Measurements from ENCODE around the gene CHCHD3.
"Not testable (repeated sequence)": the region's sequence is repeated elsewhere in the genome, so short reads cannot be mapped to it uniquely, and the experiment has no call there.

Gene CHCHD3

DNA sequence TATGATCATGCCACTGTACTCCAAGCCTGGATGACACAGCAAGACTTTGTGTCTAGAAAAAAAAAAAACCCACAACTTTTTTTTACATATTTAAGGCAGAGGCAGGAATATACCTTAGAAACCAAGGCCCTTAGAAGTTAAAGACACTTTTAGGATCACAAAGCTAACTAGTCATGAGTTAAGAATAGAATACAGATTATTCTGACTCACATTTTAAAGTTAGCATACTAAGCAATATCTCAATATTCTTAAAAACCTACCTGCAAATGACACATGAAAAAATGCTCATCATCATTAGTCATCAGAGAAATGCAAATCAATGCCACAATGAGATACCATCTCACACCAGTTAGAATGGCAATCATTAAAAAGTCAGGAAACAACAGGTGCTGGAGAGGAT, 177.7 kb downstream of the CHCHD3 start:
- DNase-seq (ENCODE audit: low read depth in 2 of 2) = no peak

DNA sequence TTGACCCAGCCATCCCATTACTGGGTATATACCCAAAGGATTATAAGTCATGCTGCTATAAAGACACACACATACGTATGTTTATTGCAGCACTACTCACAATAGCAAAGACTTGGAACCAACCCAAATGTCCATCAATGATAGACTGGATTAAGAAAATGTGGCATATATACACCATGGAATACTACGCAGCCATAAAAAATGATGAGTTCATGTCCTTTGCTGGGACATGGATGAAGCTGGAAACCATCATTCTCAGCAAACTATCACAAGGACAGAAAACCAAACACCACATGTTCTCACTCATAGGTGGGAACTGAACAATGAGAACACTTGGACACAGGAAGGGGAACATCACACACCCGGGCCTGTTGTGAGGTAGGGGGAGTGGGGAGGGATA, 179.6 kb downstream of the CHCHD3 start:
- DNase-seq (ENCODE audit: low read depth in 2 of 2) = not testable (repeated sequence)

DNA sequence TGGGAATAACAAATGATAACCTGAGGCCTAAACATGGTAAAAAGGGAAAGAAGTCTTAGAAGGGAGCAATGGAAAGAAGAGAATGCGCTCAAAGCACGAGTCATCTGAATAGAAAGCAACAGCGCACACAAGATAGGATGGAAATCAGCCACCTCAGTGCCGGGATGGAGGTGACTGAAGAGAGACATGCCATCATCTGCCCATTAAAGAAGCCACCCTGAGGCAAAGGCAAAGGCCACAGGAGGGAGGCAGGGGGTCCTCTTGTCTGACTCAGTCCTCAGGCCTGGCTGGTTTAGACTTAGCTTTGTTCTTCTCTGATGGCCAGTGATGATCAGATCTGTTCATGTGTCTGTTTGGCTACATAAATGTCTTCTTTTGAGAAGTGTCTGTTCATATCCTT, 180.6 kb downstream of the CHCHD3 start:
- DNase-seq (ENCODE audit: low read depth in 2 of 2) = no peak

DNA sequence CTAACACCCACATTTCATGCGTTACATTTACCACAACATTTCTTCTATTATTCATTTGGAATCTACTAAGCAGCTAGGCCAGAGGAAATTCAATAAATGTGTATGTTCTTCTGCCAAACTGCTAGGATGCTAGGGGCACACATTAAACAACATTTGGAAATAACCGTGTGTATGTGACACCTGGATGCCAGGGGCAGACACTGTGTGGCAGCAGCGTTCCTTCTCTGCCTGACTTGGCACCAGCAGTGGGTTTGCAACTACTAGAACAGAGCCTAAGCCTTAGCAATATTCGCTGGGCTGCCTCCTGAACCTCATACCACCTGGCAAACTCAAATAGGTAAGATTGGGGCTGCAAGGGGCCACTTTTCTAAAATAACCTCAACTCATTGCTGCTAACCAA, 182.1 kb downstream of the CHCHD3 start:
- DNase-seq (ENCODE audit: low read depth in 2 of 2) = no peak

DNA sequence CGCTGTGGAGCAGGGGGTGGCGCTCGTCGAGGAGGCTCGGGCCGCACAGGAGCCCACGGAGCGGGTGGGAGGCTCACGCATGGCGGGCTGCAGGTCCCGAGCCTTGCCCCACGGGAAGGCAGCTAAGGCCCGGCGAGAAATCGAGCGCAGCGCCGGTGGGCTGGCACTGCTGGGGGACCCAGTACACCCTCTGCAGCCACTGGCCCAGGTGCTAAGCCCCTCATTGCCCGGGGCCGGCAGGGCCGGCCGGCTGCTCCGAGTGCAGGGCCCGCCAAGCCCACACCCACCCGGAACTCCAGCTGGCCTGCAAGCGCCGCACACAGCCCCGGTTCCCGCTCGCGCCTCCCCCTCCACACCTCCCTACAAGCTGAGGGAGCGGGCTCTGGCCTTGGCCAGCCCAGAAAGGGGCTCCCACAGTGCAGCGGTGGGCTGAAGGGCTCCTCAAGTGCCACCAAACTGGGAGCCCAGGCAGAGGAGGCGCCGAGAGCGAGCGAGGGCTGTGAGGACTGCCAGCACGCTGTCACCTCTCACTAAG, 183.2 kb downstream of the CHCHD3 start:
- DNase-seq (ENCODE audit: low read depth in 2 of 2) = not testable (repeated sequence)

DNA sequence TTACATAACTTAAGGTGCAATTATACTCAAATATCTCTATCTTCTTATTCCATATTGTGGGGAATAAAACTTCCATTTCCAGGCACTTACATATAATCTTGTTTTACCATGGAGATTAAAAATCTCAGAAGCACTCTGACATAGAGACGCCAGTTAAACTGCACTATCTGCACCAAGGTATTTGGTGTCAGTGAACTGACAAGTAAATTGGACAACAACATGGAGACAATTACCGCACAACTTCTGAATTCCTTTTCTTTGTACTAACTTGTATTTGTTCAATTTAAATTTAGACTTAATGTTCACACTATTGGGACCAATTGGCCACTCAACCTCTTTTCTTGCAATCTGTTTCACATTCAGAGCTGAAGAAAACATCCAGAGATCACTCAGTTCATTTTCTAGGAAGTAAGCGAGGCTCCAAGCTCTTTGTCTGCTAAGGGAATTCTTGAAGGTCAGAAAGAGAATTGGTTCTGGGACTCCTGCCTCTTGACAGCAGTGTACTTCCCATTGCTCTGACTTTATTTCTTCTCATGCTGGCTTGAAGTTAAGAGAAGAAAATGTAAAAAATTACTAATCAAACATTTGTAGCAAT, 184.7 kb downstream of the CHCHD3 start:
- DNase-seq (ENCODE audit: low read depth in 2 of 2) = no peak

DNA sequence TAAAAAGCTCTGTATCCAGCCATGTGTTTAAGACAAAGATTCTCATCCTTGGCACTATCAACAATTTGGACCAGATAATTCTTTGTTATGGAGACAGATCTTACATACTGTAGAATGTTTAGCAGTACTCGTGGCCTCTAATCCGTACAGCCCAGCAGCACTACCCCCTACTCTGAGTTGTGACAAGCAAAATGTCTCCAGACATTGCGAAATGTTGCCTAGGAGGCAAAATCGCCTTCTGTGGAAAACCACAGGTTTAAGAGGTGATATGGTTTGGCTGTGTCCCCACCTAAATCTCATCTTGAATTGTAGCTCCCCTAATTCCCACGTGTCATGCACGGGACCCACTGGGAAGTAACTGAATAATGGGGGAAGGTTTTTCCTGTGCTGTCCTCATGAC, 186.7 kb downstream of the CHCHD3 start:
- DNase-seq (ENCODE audit: low read depth in 2 of 2) = no peak

DNA sequence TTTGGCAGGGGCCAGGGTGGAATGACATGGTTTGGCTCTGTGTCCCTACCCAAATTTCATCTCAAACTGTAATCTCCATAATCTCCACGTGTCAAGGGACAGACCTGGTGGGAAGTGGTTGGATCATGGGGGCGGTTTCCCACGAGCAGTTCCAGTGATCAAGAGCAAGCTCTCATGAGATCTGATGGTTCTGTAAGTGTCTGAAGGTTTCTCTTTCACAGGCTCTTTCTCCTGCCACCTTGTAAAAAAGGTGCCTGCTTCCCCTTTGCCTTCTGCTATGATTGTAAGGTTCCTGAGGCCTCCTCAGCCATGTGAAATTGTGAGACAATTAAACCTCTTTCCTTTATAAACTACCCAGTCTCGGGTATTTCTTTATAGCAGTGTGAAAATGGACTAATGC, 188.3 kb downstream of the CHCHD3 start:
- DNase-seq (ENCODE audit: low read depth in 2 of 2) = no peak

DNA sequence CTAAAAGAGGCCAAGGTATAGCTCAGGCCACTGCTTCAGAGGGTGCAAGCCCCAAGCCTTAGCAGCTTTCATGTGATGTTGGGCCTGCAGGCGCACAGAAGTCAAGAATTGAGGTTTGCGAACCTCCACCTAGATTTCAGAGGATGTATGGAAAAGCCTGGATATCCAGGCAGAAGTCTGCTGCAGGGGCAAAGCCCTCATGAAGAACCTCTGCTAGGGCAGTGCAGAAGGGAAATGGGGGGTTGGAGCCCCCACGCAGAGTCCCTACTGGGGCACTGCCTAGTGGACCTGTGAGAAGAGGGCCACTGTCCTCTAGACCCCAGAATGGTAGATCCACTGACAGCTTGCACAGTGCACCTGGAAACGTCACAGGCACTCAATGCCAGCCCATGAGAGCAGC, 189.1 kb downstream of the CHCHD3 start:
- not testable (repeated sequence) for DNase-seq (ENCODE audit: low read depth in 2 of 2)

DNA sequence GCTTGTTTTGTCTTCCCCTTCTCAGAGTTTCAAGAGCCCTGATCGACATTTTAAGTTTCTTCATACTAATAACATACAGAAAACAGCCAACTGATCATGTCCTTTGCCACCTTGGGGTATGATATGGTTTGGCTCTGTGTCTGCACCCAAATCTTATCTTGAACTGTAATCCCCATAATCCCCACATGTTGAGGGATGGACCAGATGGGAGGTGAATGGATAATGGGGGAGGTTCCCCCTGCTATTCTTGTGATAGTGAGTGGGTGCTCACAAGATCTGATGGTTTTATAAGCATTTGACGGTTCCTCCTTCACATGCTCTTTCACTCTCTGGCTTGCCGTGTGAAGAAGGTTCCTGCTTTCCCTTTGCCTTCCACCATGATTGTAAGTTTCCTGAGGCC, 190.3 kb downstream of the CHCHD3 start:
- no peak for DNase-seq (ENCODE audit: low read depth in 2 of 2)

DNA sequence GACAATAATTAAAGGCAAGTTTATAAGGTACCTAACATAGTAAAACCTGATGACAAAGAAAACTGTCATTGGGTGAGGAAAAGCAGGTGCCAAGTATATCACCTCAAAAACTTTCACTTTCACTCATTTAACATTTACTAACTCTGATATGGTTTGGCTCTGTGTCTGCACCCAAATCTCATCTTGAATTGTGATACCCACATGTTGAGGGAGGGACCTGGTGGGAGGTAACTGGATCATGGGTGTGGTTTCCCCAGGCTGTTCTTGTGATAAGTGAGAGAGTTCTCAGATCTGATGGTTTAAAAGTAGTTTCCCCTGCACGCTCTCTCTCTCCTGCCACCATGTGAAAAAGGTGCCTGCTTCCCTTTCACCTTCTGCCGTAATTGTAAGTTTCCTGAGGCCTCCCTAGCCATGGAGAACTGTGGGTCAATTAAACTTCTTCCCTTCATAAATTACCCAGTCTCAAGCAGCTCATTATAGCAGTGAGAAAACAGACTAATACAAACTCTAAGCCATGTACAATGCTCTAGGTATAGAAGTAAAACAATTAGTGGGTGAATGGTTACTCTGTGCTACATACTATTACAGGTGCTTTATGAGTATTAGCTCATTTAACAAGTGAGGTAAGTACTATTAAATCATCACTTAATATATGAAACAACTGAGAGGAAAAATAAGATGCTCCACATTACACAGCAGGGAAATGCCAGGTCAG, 199.0 kb downstream of the CHCHD3 start:
- DNase-seq (ENCODE audit: low read depth in 2 of 2) = no peak

DNA sequence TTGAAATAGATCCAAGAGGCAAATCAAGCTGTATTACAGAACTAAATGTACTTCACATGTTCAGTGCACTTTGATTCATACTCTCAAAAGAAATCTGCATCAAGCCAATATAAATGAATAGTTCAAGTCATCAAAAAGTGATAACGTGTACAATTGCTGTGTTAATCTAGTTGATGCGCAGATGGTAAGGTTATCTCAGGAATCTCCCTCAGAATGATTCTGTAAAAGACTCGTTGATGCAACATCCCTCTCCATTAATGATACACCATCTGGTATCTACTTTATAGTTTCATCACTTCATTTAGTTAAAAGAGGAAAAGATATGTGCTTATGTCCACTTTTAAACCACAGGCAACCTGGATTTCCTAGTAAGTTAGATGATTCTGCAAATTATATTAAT, 200.6 kb downstream of the CHCHD3 start:
- no peak for DNase-seq (ENCODE audit: low read depth in 2 of 2)

DNA sequence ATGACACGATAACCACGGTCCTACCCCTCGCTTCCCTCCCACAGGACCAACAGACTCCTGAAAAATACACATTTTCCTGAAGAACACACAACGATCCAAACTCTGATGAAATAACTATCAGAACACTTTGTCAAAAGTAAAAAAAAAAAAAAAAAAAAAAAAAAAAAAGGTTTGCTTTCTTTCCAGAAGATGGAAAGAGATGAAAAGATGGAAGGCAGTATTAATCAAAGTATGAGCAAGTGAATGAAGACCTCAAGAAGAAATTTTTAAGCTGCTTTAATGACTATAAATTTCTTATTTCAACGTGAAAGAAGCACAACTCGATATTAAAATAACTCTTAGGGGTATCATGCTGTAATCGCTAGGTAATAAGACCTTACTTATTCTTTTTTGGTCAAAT, 202.3 kb downstream of the CHCHD3 start:
- DNase-seq (ENCODE audit: low read depth in 2 of 2) = no peak

DNA sequence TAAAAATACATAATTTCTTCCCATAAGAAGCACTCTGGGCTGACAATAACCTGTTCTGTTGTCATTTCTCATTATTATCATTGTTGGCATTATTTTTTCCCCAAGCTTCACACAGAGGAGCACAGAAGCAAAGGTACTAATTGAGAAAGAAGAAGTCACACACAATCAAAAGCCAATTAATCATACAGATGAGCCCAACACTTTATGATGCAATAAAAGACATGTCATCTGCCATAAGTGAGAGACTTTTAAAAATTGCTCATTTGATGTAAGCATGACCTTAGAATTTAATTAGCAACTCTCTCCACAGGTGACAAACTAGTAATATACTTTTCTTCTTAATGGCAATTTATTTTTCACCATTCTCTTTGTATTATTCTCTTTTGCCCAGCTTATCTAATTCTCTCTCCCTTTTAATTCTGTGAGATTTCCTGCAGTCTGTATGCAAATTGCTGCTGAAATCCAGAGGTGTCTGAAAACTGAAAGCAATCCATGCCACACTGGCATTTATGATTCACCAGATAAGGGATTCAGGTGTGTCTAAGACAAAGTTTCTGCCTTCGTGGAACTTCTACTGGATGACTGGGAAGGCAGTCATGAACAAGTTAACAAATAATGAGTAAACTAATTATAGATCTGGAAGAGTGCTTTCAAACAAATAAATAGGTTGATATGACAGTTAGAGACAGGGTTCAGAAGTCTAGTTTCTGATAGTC, 203.5 kb downstream of the CHCHD3 start:
- no peak for DNase-seq (ENCODE audit: low read depth in 2 of 2)

DNA sequence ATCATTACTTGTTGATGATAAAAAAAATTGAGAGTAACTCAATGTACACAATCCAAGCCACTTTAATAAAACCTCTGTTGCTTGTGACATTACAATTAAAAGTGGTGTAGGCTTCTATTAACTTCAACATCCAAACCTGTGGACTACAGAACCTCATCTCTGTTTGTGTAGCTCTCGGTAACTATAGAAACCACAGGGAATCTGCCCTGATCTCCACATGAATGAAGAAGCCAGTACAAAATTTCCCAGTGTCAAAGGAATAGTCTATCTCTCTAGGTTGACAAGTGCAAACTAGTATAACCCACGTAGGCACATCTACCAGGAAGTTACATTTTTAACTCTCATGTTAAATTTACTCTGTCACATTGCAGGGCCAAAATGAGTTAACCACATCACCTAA, 204.3 kb downstream of the CHCHD3 start:
- no peak for DNase-seq (ENCODE audit: low read depth in 2 of 2)

DNA sequence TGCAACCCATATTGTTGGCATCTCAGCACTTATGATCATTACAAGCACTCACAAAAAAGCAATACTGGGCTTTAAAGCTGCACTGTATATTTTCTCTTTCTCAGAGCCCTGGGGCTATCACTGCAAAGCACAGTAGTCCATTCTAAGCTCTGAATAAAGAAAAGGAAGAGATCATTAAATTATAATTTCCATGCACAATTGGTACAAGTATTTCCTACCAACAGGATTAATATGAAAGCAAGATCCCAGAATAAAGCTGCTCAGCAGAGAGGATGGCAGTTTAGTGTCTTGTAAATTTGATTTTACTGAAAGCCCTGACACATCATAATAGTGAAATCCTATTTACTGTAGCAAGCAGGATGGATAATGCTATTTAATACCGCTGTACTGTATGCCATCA, 205.3 kb downstream of the CHCHD3 start:
- no peak for DNase-seq (ENCODE audit: low read depth in 2 of 2)

DNA sequence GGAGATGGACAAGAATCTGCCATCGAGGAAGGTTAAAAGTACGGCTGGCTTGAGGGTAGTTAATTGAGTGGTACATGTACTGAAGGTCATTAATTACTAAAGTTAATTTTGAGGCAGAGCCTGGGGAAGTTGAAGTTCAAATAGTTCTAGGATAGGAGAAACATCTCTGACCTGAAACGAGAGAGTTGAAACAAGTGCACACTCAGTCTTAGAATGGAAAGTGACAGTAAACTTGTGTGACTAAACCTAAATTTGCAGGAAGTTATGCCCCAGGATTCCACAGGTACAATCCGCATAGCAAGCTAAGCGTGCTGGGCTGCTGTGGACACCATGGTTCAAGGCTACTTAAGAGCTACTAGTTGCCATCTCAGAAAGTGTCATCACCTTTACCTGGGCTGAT, 209.9 kb downstream of the CHCHD3 start:
- DNase-seq (ENCODE audit: low read depth in 2 of 2) = no peak

DNA sequence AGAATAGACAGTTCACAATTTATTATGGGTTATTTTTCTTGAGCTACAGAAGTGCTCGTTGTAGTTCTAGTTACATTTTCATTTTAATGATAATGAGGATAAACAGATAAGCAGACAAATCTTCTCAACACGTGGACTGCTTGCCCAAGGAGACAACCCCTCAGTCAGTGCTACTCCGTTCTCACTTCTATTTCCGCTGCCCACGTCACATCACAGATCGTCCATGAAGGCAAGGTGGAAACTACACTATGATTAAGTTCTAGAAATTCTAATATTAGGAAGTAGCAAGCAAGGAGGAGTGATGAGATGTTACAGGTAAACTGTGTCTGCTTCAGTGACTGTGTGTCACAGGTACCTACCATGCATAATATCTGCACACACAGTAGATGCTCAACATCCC, 210.5 kb downstream of the CHCHD3 start:
- DNase-seq (ENCODE audit: low read depth in 2 of 2) = no peak

DNA sequence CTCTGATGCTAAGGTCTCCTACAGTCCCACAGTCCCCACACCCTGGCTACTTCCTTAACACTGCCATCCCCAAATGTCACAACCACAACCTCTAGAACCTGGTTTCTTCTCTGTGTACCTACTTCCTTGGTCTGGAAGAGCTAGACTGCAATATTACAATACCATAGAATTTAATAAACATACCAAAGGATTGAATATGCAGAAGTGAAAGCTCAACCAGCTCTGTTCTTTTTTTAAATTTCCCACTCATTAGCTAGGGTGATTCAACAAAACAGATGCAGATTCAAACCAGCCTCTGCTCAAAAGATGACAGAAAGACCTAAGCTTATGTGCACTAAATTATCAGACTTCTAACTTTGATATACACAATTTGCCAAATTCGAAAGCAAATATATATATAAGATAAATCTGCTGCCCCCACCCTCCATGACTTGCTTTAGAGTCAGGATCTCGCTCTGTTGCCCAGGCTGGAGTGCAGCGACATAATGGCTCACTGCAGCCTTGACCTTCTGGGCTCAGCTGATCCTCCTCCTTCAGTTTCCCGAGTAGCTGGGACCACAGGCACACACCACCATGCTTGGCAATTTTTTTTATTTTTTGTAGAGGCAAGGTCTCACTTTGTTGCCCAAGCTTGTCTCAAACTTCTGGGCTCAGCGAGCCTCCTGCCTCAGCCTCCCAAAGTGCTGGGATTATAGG, 212.6 kb downstream of the CHCHD3 start:
- DNase-seq (ENCODE audit: low read depth in 2 of 2) = no peak

DNA sequence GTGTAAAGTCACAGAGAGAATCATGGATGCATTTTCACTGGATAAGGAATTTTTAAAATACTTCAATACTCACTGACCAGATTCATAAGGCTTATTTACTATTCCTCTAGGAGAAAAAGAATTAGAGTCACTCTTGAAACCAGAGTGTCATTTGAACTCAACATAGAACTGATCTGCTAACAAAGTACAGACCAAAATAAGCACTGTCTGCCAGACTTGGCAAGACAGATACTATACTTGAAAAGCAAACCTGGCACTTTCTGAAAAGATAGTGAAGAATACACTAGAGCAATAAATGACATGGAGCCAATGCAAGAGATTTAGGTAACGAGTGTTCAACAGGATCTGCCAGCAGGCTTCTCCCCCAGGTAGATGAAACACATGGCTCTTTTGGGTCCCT, 215.3 kb downstream of the CHCHD3 start:
- DNase-seq (ENCODE audit: low read depth in 2 of 2) = no peak

DNA sequence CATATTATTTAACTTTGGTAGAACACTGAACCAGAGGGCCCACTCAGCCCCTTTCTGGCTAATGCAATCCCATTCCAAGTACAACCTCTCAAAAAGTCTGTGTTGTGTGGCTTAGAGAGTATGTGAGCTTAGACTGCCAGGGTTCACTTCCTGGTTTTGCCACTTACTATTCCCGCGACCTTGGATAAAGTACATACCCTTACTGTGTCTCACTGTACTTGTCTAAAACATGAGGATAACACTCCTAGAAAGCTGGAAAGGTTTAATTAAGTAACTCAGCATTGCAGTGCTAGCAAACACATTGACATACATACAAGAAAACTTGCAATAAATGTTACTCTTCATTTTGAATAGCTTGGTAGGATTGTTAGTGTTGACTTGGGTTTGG, 215.8 kb downstream of the CHCHD3 start:
- DNase-seq (ENCODE audit: low read depth in 2 of 2) = no peak

DNA sequence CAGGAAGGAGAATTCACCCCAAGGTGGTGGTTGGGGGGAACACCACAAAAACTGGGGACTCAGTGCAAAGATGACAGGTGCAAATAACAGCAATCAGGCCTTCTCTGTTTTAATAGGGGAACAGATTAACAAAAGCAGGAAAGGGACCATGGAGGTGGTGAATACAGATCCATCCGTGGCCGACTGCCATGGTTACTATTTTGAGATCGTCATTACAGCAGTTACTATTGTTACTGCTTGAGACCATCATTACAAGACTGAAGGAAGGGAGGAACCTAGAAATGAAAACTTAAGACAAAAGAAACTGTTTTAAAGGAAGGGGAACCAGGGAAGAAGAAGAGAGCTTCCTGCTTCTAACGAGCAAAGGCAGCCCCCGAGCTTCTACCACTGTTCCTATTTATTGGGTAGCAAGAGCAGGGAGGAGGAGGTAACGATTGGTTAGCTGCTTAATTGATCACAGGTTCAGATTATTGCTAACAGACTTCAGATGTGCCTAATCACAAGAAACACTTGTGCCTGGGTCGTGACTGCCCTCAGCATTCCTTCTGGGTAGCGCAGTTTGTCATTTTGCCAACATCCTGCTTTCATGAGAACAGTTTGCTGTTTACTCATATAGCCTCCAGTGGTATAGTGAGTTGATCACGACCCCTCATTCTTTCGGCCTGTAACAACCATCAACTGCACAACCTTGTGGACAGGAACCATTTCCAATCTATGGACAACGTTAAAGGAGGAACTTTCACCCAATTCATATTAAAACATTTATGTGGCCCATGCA, 216.3 kb downstream of the CHCHD3 start:
- DNase-seq (ENCODE audit: low read depth in 2 of 2) = peak; percentile 67 to 70

All from fibroblast of skin of left biceps (primary cell).